ENCODE results near the gene CXCL10.
"Not testable (repeated sequence)": the region's sequence is repeated elsewhere in the genome, so short reads cannot be mapped to it uniquely, and the experiment has no call there.

GRCh38 chr4:76049860-76050416, 26.6 kb upstream of the CXCL10 start:
- TF ChIP-seq CTCF (IDR thresholded peaks at IDR 0.05 in 8 of 11, conservative IDR thresholded peaks at IDR 0.05 in 3 of 11); POLR2AphosphoS5 (IDR thresholded peaks at IDR 0.05): not testable (repeated sequence)

Measured in spleen (tissue), 7 donors.